Stimulated activated effector memory CD8-positive, alpha-beta T cell treated with anti-CD3 and anti-CD28 coated beads, Interleukin-12 subunit alpha, Interleukin-12 subunit beta, amount 100 ng/mL, for 72 hours (primary cell): ENCODE data around the gene FLII.
"Not testable (repeated sequence)": the region's sequence is repeated elsewhere in the genome, so short reads cannot be mapped to it uniquely, and the experiment has no call there.

ENCODE experiments used
- ATAC-seq: fragments of 150-1000 bp; cut with Tn5 transposase; 2 replicates; pipeline ENCODE4 v1.10.0; 2021
- DNase-seq, 2 donors: peaks; one replicate each; pipeline ENCODE4 v3.0.0; 2021 to 2022; ENCODE audit warnings: low spot score in 2 of 2
- H3K27ac Mint-ChIP-seq: one replicate; pipeline ENCODE4 v1.8.0; 2022; ENCODE audit warnings: mild to moderate bottlenecking, mixed read lengths
- H3K36me3 Mint-ChIP-seq: one replicate; pipeline ENCODE4 v1.8.0; 2022; ENCODE audit warnings: mild to moderate bottlenecking, mixed read lengths
- H3K4me1 Mint-ChIP-seq: one replicate; pipeline ENCODE4 v1.8.0; 2022; ENCODE audit warnings: mixed read lengths
- H3K4me3 Mint-ChIP-seq: one replicate; pipeline ENCODE4 v1.8.0; 2022; ENCODE audit warnings: mild to moderate bottlenecking, mixed read lengths
- H3K9me3 Mint-ChIP-seq: one replicate; pipeline ENCODE4 v1.8.0; 2022; ENCODE audit warnings: mixed read lengths

The FLII gene

DNA sequence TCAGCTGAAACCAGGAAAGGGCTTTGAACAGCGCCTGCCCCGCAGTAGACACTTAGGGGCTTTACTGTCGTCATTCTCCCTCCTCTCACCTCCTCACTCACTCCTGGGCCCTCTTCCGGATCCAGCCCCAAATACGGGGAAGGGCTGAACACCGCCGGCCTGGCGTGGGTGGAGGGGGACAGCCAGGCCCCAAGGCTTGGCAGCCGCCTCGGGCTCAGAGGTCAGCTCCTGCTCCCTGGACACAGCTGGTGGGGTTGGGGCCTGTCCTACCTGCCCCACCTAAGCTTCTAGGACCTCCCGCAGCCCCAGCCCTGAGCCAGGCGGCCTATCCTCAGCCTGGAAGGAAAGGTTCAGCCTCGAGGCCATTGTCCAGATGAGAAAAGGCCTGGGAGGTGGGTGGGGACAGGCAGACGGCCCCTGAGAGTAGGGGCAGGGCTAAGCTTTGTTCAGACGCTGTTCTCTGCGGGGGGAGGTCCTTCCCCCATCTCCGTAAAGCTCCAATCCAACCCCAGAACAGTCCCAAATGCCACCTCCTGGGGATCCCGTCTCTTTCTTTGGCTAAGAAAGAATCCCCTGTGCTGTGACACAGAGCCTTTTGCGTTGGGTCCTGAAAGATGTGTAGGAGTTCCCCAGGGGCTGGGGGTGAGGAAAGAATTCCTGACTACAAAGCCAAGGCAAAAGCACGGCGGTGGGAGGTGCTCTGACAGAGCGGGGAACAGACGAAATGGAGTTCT is 34.0 kb downstream of the FLII start:
- Mint-ChIP-seq H3K27ac (peak overlapping the region; percentile 72), H3K4me1 (peaks cover 53% of the 10 kb centered on the region), H3K36me3 (peaks cover 7% of the 10 kb centered on the region), H3K4me3 (peak overlapping the region; percentile 90), H3K9me3 (no peaks in the 10 kb centered on the region)
- no peak for DNase-seq
- no peak for ATAC-seq

DNA sequence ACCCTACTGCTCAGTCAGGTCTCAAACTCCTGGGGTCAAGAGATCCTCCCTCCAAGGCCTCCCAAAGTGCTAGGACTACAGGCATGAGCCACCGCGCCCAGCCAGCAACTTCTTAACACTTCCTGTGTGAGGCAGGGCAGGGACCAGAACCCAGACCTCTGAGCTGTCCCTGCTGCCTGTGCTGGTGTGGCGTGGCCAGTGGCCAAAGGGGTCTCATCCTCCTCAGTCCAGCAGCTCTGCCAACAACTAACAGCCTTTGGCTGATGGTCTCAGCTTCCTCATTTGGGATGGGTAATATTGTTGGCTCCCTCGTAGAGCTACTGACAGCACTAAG is 34.5 kb downstream of the FLII start:
- ATAC-seq (no peak), DNase-seq (no peak)
- Mint-ChIP-seq H3K27ac (no peak overlapping the region), H3K4me1 (peaks cover 48% of the 10 kb centered on the region), H3K9me3 (no peaks in the 10 kb centered on the region), H3K4me3 (no peak overlapping the region), H3K36me3 (peaks cover 7% of the 10 kb centered on the region)

DNA sequence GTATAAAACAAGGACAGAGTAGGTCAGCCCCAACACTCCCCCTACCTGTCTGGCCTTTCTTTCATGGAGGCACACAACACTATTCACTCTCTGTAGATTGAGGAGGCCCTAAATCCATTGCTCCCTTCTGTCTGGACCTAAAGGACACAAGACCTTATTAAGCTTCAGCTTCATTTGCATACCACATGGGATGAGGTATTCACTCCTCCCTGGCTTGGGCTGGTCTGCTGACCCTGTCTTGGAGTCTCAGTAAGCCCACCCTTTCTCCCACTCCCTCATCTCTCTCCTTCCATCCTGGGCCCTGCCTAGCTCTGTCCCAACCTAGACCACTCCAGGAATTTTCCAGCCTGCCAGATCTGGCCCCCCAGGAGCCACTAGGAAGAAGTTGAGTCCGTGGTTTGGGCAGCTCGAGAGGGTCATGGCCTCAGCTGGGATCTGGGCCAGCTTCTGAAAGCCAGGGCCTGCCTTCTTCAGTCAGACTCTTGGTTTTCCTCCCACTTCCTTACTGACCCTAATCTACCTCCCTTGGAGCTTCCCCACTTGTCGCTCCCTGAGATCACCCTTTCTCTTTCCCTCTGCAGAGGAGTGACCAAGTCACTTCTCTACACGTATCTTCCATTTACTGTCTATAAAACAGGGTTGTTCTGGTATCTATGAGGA is 39.7 kb downstream of the FLII start:
- Mint-ChIP-seq H3K27ac (peak overlapping the region; percentile 77), H3K9me3 (no peaks in the 10 kb centered on the region), H3K4me1 (peaks cover 16% of the 10 kb centered on the region), H3K36me3 (peaks cover 3% of the 10 kb centered on the region), H3K4me3 (no peak overlapping the region)
- DNase-seq (no peak), ATAC-seq (no peak)

DNA sequence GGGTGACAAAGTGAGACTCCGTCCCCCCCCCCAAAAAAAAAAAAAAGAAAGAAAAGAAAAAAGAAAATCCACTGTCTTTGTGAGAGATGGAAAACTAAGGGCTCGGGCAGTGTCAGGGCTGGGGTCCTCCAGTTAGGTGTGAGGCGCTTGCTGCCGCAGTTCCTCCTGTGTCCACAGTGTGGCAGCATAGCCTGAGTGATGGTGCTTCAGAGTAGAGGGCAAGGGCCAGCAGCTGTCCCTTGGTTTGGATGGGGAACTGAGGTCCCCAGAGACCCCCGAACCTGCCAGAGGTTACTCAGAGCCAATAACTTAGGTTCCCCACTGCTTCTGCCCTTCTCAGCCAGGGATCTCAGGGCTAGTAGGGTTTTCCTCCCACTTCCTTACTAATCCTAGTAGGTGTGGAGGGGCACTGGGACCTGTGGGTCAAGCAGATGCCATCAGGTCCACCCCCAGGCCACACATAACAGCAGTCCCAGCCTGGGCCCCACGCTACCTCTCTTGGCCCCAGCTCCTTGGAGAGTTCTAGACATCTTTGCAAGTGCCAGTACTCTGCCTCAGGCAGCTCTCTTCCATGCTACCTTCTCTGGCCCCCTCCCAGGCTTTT is 41.0 kb downstream of the FLII start:
- peaks cover 16% of the 10 kb centered on the region for H3K4me1 Mint-ChIP-seq
- H3K27ac Mint-ChIP-seq, result no peak overlapping the region
- DNase-seq, result peak; percentile 69 to 89
- peak; percentile 86 for ATAC-seq
- no peaks in the 10 kb centered on the region for H3K9me3 Mint-ChIP-seq
- no peak overlapping the region for H3K4me3 Mint-ChIP-seq
- peaks cover 13% of the 10 kb centered on the region for H3K36me3 Mint-ChIP-seq

DNA sequence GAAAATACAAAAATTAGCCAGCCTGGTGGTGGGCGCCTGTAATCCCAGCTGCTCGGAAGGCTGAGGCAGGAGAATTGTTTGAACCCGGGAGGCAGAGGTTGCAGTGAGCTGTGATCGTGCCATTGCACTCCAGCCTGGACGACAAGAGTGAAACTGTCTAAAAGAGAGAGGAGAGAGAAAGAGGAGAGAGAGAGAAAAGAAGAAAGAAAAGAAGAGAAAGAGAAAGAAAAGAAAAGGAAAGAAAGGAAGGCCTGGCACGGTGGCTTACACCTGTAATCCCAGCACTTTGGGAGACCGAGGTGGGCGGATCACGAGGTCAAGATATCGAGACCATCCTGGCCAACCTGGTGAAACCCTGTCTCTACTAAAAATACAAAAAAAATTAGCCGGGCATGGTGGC is 41.6 kb downstream of the FLII start:
- ATAC-seq, H3K4me3 Mint-ChIP-seq, DNase-seq, H3K27ac Mint-ChIP-seq, H3K9me3 Mint-ChIP-seq: not testable (repeated sequence)
- Mint-ChIP-seq H3K36me3 (peaks cover 18% of the 10 kb centered on the region), H3K4me1 (peaks cover 16% of the 10 kb centered on the region)

DNA sequence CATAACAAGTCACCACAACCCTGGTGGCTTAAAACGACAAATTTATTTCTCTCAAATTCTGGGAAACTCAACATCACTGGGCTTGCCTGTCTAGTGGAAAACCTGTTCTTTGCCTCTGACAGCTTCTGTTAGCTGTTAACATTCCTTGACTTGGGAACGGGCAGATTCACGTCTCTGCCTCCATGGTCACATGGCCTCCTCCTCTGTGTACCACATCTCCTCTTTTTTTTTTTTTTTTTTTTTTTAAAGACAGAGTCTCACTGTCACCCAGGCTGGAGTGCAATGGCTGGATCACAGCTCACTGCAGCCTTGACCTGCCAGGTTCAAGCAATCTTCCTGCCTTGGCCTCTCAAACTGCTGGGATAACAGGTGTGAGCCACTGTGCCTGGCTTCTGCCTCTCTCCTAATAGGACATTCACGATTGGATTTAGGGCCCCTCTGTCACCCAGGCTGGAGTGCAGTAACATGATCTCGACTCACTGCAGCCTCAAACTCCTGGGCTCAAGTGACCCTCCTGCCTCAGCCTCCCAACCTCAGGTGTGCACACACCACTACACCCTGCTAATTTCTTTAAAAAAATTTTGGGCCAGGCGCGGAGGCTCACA is 44.8 kb downstream of the FLII start:
- Mint-ChIP-seq H3K27ac (peak overlapping the region; percentile 72), H3K9me3 (no peaks in the 10 kb centered on the region), H3K36me3 (peaks cover 49% of the 10 kb centered on the region), H3K4me1 (peaks cover 8% of the 10 kb centered on the region), H3K4me3 (no peak overlapping the region)
- ATAC-seq (no peak), DNase-seq (no peak)

DNA sequence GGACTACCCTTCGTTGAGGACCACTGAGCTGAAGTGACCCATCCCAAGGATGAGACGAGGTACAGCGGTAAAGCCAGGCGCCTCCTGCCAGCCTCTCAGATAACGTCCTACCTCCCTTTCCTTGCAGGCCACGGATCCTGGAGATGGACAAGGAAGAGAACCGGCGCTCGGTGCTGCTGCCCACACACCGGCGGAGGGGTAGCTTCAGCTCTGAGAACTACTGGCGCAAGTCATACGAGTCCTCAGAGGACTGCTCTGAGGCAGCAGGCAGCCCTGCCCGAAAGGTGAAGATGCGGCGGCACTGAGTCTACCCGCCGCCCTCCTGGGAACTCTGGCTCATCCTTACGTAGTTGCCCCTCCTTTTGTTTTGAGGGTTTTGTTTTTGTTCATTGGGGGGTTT is 50.4 kb downstream of the FLII start:
- Mint-ChIP-seq H3K4me1 (peaks cover 16% of the 10 kb centered on the region), H3K36me3 (peaks cover 97% of the 10 kb centered on the region), H3K9me3 (no peaks in the 10 kb centered on the region), H3K27ac (peak overlapping the region; percentile 32), H3K4me3 (no peak overlapping the region)
- DNase-seq (no peak), ATAC-seq (no peak)

DNA sequence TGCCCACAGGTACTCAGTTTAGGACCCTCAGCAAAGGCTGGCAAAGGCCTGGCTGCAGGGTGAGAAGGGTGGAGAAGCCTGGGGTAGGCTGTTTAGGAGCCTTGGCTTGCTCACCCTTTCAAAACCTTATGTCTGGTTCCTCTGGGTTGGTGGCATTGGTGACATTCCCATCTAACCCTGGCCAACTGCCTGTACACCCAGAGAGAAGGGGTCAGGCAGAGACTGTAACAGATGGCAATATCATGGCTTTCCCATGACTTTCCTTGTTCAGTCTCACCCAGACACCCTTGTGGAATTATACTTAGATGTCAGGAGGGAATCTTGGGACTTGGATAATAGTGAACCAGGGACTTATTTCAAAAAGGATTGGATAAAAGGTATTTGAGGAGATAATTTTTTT is 51.6 kb downstream of the FLII start:
- H3K36me3 Mint-ChIP-seq, result peaks cover 99% of the 10 kb centered on the region

DNA sequence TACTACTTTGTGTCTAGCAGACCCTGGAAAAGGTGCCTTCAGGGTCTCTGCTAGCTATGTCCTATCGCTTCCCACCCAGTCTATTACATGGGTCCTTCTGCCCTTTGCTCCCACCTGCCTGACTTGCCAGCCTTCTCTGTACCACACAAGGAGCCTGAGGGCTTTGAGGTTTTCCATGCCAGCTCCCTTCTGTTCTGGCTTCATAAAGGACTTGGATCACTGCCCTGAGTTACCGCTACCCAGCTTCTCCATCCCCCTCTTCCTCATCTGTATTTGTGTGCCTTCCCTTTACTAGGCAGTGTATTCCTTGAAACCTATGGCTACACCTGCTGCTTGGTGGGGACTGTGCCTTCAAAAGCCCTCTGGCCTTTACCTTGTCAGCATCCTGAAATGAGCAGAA is 52.7 kb downstream of the FLII start:
- DNase-seq (no peak), ATAC-seq (no peak)
- no peaks in the 10 kb centered on the region for H3K9me3 Mint-ChIP-seq
- peaks cover 99% of the 10 kb centered on the region for H3K36me3 Mint-ChIP-seq
- peaks cover 26% of the 10 kb centered on the region for H3K4me1 Mint-ChIP-seq
- no peak overlapping the region for H3K4me3 Mint-ChIP-seq
- no peak overlapping the region for H3K27ac Mint-ChIP-seq

More for the DNA sequence above, 51.6 kb downstream of the FLII start:
- Mint-ChIP-seq H3K27ac (no peak overlapping the region), H3K4me3 (no peak overlapping the region), H3K4me1 (peaks cover 16% of the 10 kb centered on the region), H3K9me3 (no peaks in the 10 kb centered on the region)
- ATAC-seq (no peak), DNase-seq (no peak)

DNA sequence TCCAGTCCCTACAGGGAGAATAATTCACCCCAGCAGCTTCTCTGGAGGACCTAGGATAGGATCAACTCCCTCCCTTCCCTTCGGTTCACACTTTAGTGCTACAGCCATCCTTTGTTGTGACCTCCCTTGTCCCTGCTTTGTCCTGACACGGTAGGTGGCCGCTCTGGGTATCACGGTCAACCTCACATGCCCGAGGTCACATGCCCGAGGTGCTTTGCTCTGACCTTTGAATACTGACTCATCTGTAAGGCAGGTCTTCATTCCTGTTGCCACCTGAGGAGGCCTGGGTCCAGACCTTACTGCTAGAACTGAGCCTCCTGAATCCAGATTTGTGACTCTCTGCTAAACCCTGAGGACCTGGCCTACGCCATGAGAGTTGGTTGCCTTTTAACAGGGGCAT is 55.2 kb downstream of the FLII start:
- ATAC-seq (no peak), DNase-seq (no peak)
- no peaks in the 10 kb centered on the region for H3K9me3 Mint-ChIP-seq
- H3K4me3 Mint-ChIP-seq, result no peak overlapping the region
- no peak overlapping the region for H3K27ac Mint-ChIP-seq
- H3K4me1 Mint-ChIP-seq, result peaks cover 49% of the 10 kb centered on the region
- H3K36me3 Mint-ChIP-seq, result peaks cover 99% of the 10 kb centered on the region

DNA sequence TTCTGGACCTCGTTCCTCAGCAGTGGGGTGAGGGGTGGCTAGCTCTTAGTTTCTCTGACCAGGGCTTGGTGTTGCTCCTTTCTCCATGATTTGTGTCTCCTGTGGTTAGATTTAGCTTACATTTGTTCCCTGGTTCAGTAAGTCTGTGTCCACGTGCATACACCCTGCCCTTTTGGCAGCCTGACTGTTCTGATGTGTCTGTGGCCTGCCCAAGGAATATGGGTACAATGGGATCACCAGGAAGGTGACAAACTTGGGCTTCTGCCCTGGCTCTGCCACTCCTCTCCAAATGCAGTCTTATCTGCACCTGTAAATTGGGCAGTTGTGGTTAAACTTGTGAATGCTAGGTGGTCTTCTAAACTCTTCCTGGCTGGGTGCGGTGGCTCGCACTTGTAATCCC is 57.4 kb downstream of the FLII start:
- Mint-ChIP-seq H3K27ac (no peak overlapping the region), H3K9me3 (no peaks in the 10 kb centered on the region), H3K4me3 (no peak overlapping the region), H3K36me3 (peaks cover 99% of the 10 kb centered on the region), H3K4me1 (peaks cover 63% of the 10 kb centered on the region)
- DNase-seq (no peak), ATAC-seq (no peak)

DNA sequence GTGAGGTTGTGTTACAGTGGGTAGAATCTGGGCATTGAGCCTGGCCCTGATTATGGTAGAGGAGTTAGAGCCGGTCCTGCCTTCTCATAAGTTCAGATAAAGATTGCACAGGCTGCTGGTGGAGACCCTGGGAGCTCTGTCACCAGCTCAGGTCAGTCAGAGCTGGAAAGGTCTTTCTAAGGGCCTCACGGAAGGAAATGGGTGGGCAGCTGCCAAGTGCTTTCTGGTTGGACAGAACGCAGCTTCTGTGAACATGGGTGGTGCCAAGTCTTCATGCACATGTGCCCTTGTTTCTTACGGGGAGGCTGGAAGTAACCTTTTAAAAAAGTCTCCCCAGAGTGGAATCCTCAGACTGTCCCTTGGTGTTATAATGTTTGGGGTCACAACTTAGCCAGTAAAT is 60.0 kb downstream of the FLII start:
- H3K4me1 Mint-ChIP-seq, result peaks cover 73% of the 10 kb centered on the region
- DNase-seq (no peak), ATAC-seq (no peak)
- peak overlapping the region; percentile 83 for H3K27ac Mint-ChIP-seq
- peaks cover 99% of the 10 kb centered on the region for H3K36me3 Mint-ChIP-seq
- no peak overlapping the region for H3K4me3 Mint-ChIP-seq
- H3K9me3 Mint-ChIP-seq, result no peaks in the 10 kb centered on the region

DNA sequence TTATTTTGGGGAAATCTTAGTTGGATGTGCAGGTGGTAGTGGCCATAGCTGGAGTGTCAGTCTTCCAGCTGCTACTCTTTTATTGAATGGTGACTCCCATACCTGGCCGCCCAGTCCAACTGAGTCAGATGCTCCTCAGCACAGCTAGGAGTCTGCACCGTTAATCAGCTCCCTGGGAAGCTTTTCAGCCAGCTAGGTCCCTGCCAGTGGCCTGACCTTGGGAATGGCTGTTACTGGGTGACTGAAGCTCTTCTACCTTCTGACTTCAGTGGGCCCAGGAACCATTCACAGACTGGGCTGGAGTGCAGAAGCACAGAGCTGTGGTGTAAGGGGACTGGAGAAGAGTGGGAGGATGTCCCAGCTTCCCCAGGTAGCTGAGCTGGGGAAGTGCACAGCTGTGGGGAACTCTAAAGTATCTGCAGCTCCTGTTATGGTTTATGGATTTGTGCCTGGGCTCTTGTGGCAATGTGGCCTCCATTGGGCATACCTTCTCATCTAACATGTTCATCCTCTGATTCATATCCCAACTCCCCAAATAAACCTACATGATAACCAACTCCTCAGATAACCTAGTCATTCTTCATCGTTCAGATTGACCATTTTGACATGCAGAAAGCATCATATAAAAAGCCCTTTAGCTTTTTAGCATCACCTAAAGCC is 60.9 kb downstream of the FLII start:
- Mint-ChIP-seq H3K4me1 (peaks cover 70% of the 10 kb centered on the region), H3K36me3 (peaks cover 100% of the 10 kb centered on the region), H3K9me3 (no peaks in the 10 kb centered on the region), H3K4me3 (no peak overlapping the region), H3K27ac (peak overlapping the region; percentile 83)
- ATAC-seq (no peak), DNase-seq (no peak)

DNA sequence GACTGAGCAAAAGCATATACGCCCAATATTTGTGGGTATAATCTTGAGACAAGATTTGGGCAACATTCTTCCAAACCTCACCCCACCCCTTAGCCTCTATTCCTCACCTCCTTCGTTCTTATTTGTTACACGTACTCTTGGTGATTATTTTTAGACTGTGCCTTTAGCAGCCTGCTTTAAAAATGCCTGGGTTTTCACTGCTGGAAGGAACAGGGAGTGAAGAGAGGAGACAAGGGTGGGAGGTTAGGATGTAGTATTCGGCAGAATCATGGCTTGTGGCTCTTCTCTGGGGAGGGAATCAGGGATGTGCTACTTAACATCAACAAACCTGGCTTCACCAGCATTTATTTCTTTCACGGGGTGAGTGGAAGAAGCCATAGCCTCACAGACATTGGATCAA is 63.3 kb downstream of the FLII start:
- Mint-ChIP-seq H3K27ac (peak overlapping the region; percentile 54), H3K36me3 (peaks cover 100% of the 10 kb centered on the region), H3K9me3 (no peaks in the 10 kb centered on the region), H3K4me1 (peaks cover 70% of the 10 kb centered on the region), H3K4me3 (no peak overlapping the region)
- DNase-seq, result no peak
- no peak for ATAC-seq
